Activated naive CD4-positive, alpha-beta T cell (primary cell): Measurements from ENCODE around the gene SPANXA1.
"Not testable (repeated sequence)": the region's sequence is repeated elsewhere in the genome, so short reads cannot be mapped to it uniquely, and the experiment has no call there.

Source experiments
- DNase-seq, 4 experiments: peaks; one replicate each; lab custom pipeline; 2025; lab: John Stamatoyannopoulos, UW

Gene SPANXA1

GRCh38 chrX:141584638-141585037 lies at the start of gene SPANXA1:
TSS of gene SPANXA1 (minus strand) at chrX:141584738. CDS start at chrX:141584678, 60 bp downstream.
- not testable (repeated sequence) for DNase-seq

GRCh38 chrX:141632124-141632523 lies 47.6 kb upstream of the SPANXA1 start:
- no peak for DNase-seq

GRCh38 chrX:141619336-141619735 lies 34.8 kb upstream of the SPANXA1 start:
- no peak for DNase-seq

- DNase-seq = no peak
These were observed 24.6 kb upstream of the SPANXA1 start for GRCh38 chrX:141609111-141609510.

GRCh38 chrX:141589408-141589807 lies 4.9 kb upstream of the SPANXA1 start, which contains the start of gene SPANXA2:
TSS of gene SPANXA2 (plus strand) at chrX:141589708. CDS start at chrX:141589768, 60 bp downstream.
- not testable (repeated sequence) for DNase-seq

GRCh38 chrX:141542551-141542950 lies 42.0 kb downstream of the SPANXA1 start:
- DNase-seq = not testable (repeated sequence)
